T-helper 2 cell treated with Interferon-gamma antibody and Interleukin-4, amounts not matched to agents 100 ng/mL and 5 ng/mL, for 36 hours (primary cell): ENCODE data around the gene TMCC1. TPM values are rescaled to one million over a fixed set of nuclear protein-coding genes. Genes with fewer than 3 reads are reported as not detected.
"Not testable (repeated sequence)": the region's sequence is repeated elsewhere in the genome, so short reads cannot be mapped to it uniquely, and the experiment has no call there.

ENCODE experiments used
- intact Hi-C: fragments of 100-400 bp; cut with micrococcal nuclease; formaldehyde crosslinking; loops from one replicate; pipeline ENCODE4 v1.15.1; 2023
- total RNA-seq: library from RNA; stranded (reverse); gene quantifications from 2 replicates; pipeline ENCODE4 v1.2.3, GENCODE V29; 2022

TMCC1 gene
- total RNA-seq, 1 donor from 2014 or later: 16.8 TPM

DNA sequence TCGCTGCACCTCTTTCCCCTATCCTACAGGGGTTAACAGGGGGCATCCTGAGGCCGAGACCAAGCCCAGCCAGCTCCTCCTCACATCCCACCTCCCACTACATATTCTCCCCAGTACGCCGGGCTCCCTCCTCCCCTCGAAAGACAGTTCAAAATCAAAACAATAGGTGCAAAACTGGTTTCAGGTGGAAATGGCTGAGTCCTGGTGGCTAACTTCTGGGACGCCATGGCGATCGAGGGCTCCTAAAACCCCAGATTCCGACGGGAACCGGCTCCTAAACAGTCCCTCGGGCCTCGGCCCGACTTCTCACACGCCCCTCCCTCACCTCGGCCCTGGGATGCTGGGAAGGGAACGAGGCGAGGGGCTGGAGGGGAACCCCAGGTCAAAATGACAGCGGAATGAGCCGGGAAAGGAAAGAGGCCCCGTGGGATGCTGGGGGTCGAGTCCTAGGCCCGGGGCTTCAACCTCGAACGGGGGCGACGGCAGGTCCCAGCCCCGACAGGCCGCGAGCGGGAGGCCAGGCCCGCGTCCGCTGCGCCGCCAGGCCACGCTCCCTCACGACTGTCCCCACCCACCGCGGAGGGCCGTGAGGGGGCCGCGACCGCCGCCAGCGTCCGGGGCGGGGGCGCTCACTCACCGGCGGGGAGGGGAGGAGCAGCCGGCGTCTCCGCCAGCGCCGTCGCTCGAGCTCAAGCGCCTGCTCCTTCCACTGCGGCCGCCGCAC is 492 bp downstream of the TMCC1 start:
- intact Hi-C loops: loop anchor here (1.0 to 10.0 kb wide), 5 partner anchors 220 to 1838 kb away; partner anchors contain the start of genes ACAD9, IFT122 and SEC61A1

DNA sequence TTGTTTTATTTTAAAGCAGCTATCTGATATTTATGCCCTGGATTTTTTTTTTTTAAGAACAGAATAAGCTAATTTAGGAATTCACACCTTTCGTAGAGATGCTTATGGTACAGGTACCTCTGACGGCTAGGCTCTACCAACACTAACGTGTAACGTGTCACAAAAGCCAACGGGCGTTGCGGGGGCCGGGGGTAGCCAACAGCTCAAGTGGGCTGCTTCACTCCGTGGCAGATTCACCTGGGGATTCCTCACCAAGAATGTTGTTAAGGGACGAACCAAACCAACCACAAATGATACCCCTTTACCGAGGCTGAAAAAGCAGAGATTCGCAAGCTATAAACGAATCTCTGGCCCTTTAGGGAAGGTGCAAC is 1.0 kb downstream of the TMCC1 start:
- intact Hi-C loops: loop anchor here (2.0 to 10.0 kb wide), 3 partner anchors 220 to 1838 kb away; partner anchors contain the start of genes ACAD9 and SEC61A1

- intact Hi-C loops: loop anchor here (5.0 to 10.0 kb wide), 2 partner anchors 1014 to 1836 kb away; partner anchors contain the start of genes ACAD9 and SEC61A1
These were observed 2.6 kb downstream of the TMCC1 start for GRCh38 chr3:129890891-129891290.

GRCh38 chr3:129890125-129890524 is 3.4 kb downstream of the TMCC1 start:
- intact Hi-C loops: loop anchor here (5.0 to 10.0 kb wide), 2 partner anchors 1013 to 1835 kb away; partner anchors contain the start of genes ACAD9 and SEC61A1

DNA sequence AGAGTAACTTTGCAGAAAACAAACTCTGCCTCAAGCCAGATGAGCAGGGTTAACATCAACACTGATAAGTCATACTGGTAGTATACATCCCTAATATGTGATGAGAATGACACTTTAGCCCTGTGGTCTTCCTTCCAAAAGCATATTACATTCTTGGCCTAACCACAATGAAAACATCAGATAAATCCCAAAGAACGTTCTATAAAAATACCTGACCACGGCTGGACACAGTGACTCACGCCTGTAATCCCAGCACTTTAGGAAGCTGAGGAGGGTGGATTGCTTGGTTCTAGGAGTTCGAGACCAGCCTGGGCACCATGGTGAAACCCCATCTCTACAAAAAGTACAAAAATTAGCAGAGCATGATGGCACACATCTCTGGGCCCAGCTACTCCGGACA is 4.7 kb downstream of the TMCC1 start:
- intact Hi-C loops: no loop called here

- intact Hi-C loops: no loop called here
These were observed 12.2 kb downstream of the TMCC1 start for GRCh38 chr3:129881261-129881660.

DNA sequence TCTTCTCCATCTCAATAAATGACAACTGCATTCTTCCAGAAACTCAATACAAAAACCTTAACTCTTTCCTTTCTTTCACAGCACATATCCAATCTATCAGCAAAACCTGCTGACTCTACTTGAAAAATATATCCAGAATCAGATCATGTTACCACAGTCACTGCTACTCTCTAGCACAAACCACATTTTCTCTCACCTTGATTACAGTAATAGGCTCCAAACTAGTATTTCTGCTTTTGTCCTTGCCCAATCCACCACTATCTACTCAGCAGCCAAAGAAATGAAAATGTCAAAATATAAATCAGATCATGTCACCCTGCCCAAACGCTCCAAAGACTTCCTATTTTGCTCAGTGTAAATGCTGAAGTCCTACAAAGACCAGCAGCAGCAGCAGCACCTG is 15.2 kb downstream of the TMCC1 start:
- intact Hi-C loops: no loop called here

DNA sequence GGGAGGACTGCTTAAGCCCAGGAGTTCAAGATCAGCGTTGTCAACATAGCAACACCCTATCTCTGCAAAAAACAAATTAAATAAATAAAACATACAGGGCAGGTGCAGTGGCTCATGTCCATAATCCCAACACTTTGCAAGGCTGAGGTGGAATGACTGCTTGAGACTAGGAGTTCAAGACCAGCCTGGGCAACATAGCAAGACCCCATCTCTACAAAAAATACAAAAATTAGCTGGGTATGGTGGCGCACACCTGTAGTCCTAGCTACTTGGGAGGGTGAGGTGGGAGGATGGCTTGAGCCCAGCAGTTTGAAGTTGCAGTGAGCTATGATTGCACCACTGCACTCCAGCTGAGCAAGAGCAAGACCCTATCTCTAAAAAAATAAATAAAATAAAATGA is 19.0 kb downstream of the TMCC1 start:
- intact Hi-C loops: not testable (repeated sequence)

- intact Hi-C loops: no loop called here
These were observed 24.6 kb downstream of the TMCC1 start for GRCh38 chr3:129868912-129869311.

DNA sequence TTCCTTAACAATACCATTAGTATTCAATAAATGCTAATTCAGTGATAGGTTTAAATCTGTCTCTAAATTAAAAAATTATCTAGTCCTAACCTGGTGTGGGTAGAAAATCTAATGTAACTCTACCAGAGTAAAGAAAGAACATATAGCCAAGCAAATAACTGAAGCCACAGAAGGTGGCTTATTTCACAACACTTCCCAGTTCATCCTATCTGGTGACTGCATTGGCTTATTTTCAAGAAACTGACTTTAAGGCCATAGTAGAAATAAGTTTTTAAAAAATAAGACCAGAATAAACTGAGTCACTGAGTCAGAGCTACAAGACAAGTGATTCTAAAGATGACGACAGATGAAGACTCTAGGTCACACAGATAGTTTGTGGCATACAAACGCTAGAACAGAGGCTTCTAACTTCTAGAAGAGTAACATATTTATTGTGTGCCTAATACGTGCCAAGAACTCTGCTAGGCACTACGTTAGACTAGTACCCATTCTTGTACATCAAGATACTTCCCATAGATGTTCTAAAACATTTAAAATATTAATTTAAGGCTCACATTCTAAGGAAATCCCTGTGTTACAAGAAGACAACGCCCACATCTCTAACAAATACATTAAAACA is 25.9 kb downstream of the TMCC1 start:
- intact Hi-C loops: no loop called here

DNA sequence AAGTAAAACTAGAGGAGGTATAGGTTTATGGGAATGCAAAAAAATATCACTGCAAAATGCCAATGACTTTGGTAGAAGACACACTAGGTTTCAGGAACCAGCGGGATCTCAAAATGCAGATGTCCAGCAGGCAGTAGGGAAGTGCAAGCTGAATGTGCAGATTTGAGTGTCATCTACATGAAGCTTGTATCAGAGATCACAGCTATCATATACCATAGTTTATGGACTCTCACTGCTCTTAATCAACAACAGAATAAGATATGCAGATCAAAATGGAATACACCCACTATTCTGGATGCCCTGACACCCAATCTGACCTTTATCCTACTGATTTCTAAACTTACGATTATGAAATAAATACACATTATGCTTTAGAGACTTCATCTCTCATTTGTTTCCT is 27.7 kb downstream of the TMCC1 start:
- intact Hi-C loops: no loop called here

GRCh38 chr3:129864519-129864918 is 29.0 kb downstream of the TMCC1 start:
- intact Hi-C loops: no loop called here

DNA sequence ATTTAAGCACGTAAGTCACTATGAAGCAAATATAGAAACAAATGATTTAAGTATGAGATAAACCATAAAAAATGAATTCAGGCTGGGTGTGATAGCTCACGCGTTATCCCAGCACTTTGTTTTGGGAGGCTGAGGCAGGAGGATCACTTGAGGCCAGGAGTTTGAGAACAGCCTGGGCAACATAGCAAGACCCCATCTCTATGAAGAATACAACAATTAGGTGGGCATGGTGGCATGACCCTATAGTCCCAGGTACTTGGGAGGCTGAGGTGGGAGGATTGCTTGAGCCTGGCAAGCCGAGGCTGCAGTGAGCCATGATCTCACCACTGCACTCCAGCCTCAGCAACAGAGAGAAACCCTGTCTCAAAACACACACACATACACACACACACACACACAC is 34.2 kb downstream of the TMCC1 start:
- intact Hi-C loops: no loop called here

DNA sequence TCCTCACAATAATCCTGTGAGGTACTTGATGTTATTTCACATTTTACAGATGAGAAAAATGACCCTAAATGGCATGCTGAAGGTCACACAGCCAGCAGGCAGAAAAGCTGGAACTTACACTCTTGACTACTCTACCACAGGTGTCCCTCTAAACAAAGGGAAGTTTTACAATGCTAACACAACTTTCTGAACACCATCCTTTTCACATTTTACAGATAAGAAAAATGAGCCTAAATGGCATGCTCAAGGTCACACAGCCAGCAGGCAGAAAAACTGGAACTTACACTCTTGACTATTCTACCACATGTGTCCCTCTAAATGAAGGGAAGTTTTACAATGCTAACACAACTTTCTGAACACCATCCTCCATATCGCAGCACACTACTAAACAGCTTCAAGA is 35.6 kb downstream of the TMCC1 start:
- intact Hi-C loops: no loop called here

GRCh38 chr3:129856790-129857189 is 36.7 kb downstream of the TMCC1 start:
- intact Hi-C loops: not testable (repeated sequence)

- intact Hi-C loops: no loop called here
These were observed 37.6 kb downstream of the TMCC1 start for GRCh38 chr3:129855832-129856419.

GRCh38 chr3:129855170-129855831 is 38.2 kb downstream of the TMCC1 start:
- intact Hi-C loops: no loop called here

DNA sequence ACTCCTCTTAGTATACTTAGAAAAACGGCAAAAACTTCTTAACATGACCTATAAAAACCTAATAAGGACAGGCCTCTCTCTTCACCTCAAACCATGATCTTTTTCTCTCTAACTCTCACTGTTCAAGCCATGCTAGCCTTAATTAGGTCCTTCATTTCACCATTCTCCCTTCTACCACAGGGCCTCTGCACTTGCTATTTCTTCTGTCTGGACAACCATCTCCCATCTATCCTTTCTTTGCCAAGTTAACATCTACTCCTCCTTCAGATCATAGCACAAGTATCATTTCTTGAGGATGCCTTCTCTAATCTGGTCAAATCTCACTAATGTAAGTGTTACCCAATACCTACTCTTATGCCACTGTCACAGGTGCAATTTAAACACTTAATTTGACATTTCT is 39.1 kb downstream of the TMCC1 start:
- intact Hi-C loops: no loop called here

GRCh38 chr3:129845956-129846355 is 47.6 kb downstream of the TMCC1 start:
- intact Hi-C loops: no loop called here

DNA sequence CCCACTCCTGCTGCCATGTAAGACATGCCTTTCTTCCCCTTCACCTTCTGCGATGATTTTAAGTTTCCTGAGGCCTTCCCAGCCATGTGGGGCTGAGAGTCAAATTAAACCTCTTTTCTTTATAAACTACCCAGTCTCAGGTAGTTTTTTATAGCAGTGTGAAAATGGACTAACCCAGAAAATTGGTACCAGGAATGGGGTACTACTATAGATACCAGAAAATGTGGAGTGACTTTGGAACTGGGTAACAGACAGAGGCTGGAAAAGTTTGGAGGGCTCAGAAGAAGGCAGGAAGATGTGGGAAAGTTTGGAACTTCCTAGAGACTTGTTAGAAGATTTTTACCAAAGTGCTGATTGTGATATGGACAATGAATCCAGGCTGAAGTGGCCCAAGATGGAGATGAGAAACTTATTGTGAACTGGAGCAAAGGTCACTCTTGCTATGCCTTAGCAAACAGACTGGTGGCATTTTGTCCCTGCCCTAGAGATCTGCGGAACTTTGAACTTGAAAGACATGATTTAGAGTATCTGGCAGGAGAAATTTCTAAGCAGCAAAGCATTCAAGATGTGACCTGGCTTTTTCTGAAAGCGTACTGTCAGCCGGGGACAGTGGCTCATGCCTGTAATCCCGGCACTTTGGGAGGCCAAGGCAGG is 52.7 kb downstream of the TMCC1 start:
- intact Hi-C loops: no loop called here

- intact Hi-C loops: no loop called here
These were observed 55.4 kb downstream of the TMCC1 start for GRCh38 chr3:129838086-129838485.
